ENCODE results near the gene PLCD4.

The PLCD4 gene

GRCh38 chr2:218671654-218672566 lies 64.2 kb downstream of the PLCD4 start, which contains the start of the genes RNF25 and STK36:
RNF25 (minus strand) TSS chr2:218672002; CDS start chr2:218671970, 32 bp downstream.
STK36 (plus strand) TSS chr2:218672086; CDS start chr2:218672830, 744 bp downstream.
- peak; percentile 80 for DNase-seq

GRCh38 chr2:218679119-218679518 lies 71.4 kb downstream of the PLCD4 start:
- DNase-seq, result no peak

GRCh38 chr2:218680061-218680460 lies 72.4 kb downstream of the PLCD4 start:
- DNase-seq, result no peak
